KOPT-K1 (cell line): ENCODE results near the gene PRPS1.
"Not testable (repeated sequence)": the region's sequence is repeated elsewhere in the genome, so short reads cannot be mapped to it uniquely, and the experiment has no call there.

ENCODE experiments used
- H3K27ac ChIP-seq: fragments of 200-600 bp; sonication (generic); 2 replicates; pipeline ENCODE4 v1.5.1; 2016; ENCODE audit warnings: antibody characterized with exemption, mild to moderate bottlenecking, low read depth, low read length; ENCODE audit not compliant: poor library complexity, severe bottlenecking
- H3K36me3 ChIP-seq: fragments of 200-600 bp; sonication (generic); 2 replicates; pipeline ENCODE4 v1.5.1; 2017; ENCODE audit warnings: antibody characterized with exemption, mild to moderate bottlenecking, low read length, moderate library complexity; ENCODE audit not compliant: insufficient read depth
- H3K9me3 ChIP-seq: fragments of 200-600 bp; sonication (generic); 2 replicates; pipeline ENCODE4 v1.5.1; 2017; ENCODE audit warnings: antibody characterized with exemption, low read length, mild to moderate bottlenecking; ENCODE audit not compliant: insufficient read depth, poor library complexity, severe bottlenecking

PRPS1 gene

GRCh38 chrX:107627838-107628661, at the start of gene PRPS1:
Gene PRPS1, plus strand, starts transcription at chrX:107628510. Its CDS starts 119 bp downstream, at chrX:107628629.
- Histone ChIP-seq H3K36me3 (no peaks in the 10 kb centered on the region), H3K27ac (peak within 1 kb of the TSS; percentile 85), H3K9me3 (no peaks in the 10 kb centered on the region)

- Histone ChIP-seq H3K9me3 (no peaks in the 10 kb centered on the region), H3K36me3 (no peaks in the 10 kb centered on the region), H3K27ac (no peak overlapping the region)
Measured at GRCh38 chrX:107579956-107580355, 48.4 kb upstream of the PRPS1 start.

- H3K9me3 ChIP-seq: no peaks in the 10 kb centered on the region
- no peaks in the 10 kb centered on the region for H3K36me3 ChIP-seq
- no peak overlapping the region for H3K27ac ChIP-seq
Measured at GRCh38 chrX:107581923-107582322, 46.4 kb upstream of the PRPS1 start.

- Histone ChIP-seq H3K9me3 (no peaks in the 10 kb centered on the region), H3K36me3 (no peaks in the 10 kb centered on the region), H3K27ac (no peak overlapping the region)
Measured at GRCh38 chrX:107589243-107589642, 39.1 kb upstream of the PRPS1 start.

- no peaks in the 10 kb centered on the region for H3K9me3 ChIP-seq
- no peaks in the 10 kb centered on the region for H3K36me3 ChIP-seq
- H3K27ac ChIP-seq: no peak overlapping the region
Measured at GRCh38 chrX:107596651-107597050, 31.7 kb upstream of the PRPS1 start.

- H3K27ac ChIP-seq: no peak overlapping the region
- H3K9me3 ChIP-seq: no peaks in the 10 kb centered on the region
- H3K36me3 ChIP-seq: no peaks in the 10 kb centered on the region
Measured at GRCh38 chrX:107597264-107597663, 31.0 kb upstream of the PRPS1 start.

GRCh38 chrX:107597791-107598190, 30.5 kb upstream of the PRPS1 start:
- H3K36me3 ChIP-seq: no peaks in the 10 kb centered on the region
- H3K27ac ChIP-seq: no peak overlapping the region
- no peaks in the 10 kb centered on the region for H3K9me3 ChIP-seq

GRCh38 chrX:107599450-107599861, 28.9 kb upstream of the PRPS1 start:
- Histone ChIP-seq H3K27ac (no peak overlapping the region), H3K9me3 (no peaks in the 10 kb centered on the region), H3K36me3 (no peaks in the 10 kb centered on the region)

GRCh38 chrX:107600366-107600765, 27.9 kb upstream of the PRPS1 start:
- no peaks in the 10 kb centered on the region for H3K9me3 ChIP-seq
- H3K27ac ChIP-seq: no peak overlapping the region
- H3K36me3 ChIP-seq: no peaks in the 10 kb centered on the region

- H3K9me3 ChIP-seq: no peaks in the 10 kb centered on the region
- no peaks in the 10 kb centered on the region for H3K36me3 ChIP-seq
- no peak overlapping the region for H3K27ac ChIP-seq
Measured at GRCh38 chrX:107601326-107601725, 27.0 kb upstream of the PRPS1 start.

GRCh38 chrX:107601759-107602158, 26.6 kb upstream of the PRPS1 start:
- Histone ChIP-seq H3K27ac (no peak overlapping the region), H3K36me3 (no peaks in the 10 kb centered on the region), H3K9me3 (no peaks in the 10 kb centered on the region)

GRCh38 chrX:107602694-107603239, 25.5 kb upstream of the PRPS1 start:
- H3K9me3 ChIP-seq: no peaks in the 10 kb centered on the region

GRCh38 chrX:107603429-107604159, 24.7 kb upstream of the PRPS1 start:
- Histone ChIP-seq H3K27ac (no peak overlapping the region), H3K36me3 (no peaks in the 10 kb centered on the region), H3K9me3 (no peaks in the 10 kb centered on the region)

More at GRCh38 chrX:107602694-107603239, 25.5 kb upstream of the PRPS1 start:
- Histone ChIP-seq H3K27ac (no peak overlapping the region), H3K36me3 (no peaks in the 10 kb centered on the region)

GRCh38 chrX:107609061-107609460, 19.2 kb upstream of the PRPS1 start:
- not testable (repeated sequence) for H3K9me3 ChIP-seq, H3K36me3 ChIP-seq, H3K27ac ChIP-seq

GRCh38 chrX:107610667-107611066, 17.6 kb upstream of the PRPS1 start:
- Histone ChIP-seq H3K9me3 (no peaks in the 10 kb centered on the region), H3K27ac (no peak overlapping the region), H3K36me3 (no peaks in the 10 kb centered on the region)
